SK-N-SH treated with all-trans-retinoic acid at 6 μM for 48 hours (cell line): ENCODE data around the gene HPCAL4.

Experiments used
- GLIS3 ChIP-seq: fragments of 250-450 bp; sonication (Bioruptor Pico); IDR thresholded peaks from 2 replicates; pipeline ENCODE4 v1.5.0; 2020; ENCODE audit warnings: mild to moderate bottlenecking, moderate library complexity
- TCF4 ChIP-seq: fragments of 250-450 bp; sonication (Bioruptor Pico); IDR thresholded peaks from 2 replicates; pipeline ENCODE4 v1.8.0; 2021; ENCODE audit warnings: mild to moderate bottlenecking, moderate library complexity, borderline replicate concordance
- ZC3H10 ChIP-seq: fragments of 250-450 bp; sonication (Bioruptor Pico); IDR thresholded peaks from 2 replicates; pipeline ENCODE4 v1.5.1; 2021; ENCODE audit warnings: mild to moderate bottlenecking, moderate library complexity
- ZNF70 ChIP-seq: fragments of 450-650 bp; formaldehyde crosslinking; IDR thresholded peaks from 2 replicates; pipeline ENCODE4 v1.5.0; 2020; ENCODE audit warnings: mild to moderate bottlenecking, moderate library complexity
- TF ChIP-seq, protein P1 (sequence below): fragments of 250-450 bp; sonication (Bioruptor Pico); IDR thresholded peaks from 2 replicates; pipeline ENCODE4 v1.8.0; 2021; ENCODE audit warnings: low read depth, mild to moderate bottlenecking, moderate library complexity, borderline replicate concordance
- TF ChIP-seq, protein P2 (sequence below): fragments of 250-450 bp; sonication (Bioruptor Pico); IDR thresholded peaks from 2 replicates; pipeline ENCODE4 v1.8.0; 2020; ENCODE audit warnings: mild to moderate bottlenecking, moderate library complexity, borderline replicate concordance
- TF ChIP-seq, protein P3 (sequence below): fragments of 250-450 bp; sonication (Bioruptor Pico); IDR thresholded peaks from 2 replicates; pipeline ENCODE4 v1.5.1; 2020; ENCODE audit warnings: low read depth, mild to moderate bottlenecking, moderate library complexity
- TF ChIP-seq, protein P4 (sequence below): fragments of 250-450 bp; sonication (Bioruptor Pico); IDR thresholded peaks from 2 replicates; pipeline ENCODE4 v1.5.0; 2020; ENCODE audit warnings: mild to moderate bottlenecking, moderate library complexity

DNA sequence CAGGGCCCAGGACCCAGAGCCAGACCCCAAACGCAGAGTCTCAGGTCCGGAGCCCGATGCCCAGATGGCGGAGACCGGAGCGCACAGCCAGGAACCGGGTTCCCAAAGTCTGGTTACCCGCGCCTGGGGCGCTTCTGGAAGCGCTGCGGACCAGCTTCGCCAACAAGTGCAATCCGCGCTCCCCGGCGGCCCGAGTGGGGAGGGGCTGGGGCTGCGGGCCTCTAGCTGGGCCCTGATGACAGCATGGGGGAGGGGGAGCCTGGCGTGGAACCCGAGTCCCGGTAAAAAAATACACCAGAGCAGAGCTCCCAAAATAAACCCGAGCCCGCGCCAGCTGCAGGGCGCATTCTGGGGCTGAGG lies 19.8 kb downstream of the HPCAL4 start:
- no peak for TF ChIP-seq ZNF70
- TF ChIP-seq, protein P1, sequence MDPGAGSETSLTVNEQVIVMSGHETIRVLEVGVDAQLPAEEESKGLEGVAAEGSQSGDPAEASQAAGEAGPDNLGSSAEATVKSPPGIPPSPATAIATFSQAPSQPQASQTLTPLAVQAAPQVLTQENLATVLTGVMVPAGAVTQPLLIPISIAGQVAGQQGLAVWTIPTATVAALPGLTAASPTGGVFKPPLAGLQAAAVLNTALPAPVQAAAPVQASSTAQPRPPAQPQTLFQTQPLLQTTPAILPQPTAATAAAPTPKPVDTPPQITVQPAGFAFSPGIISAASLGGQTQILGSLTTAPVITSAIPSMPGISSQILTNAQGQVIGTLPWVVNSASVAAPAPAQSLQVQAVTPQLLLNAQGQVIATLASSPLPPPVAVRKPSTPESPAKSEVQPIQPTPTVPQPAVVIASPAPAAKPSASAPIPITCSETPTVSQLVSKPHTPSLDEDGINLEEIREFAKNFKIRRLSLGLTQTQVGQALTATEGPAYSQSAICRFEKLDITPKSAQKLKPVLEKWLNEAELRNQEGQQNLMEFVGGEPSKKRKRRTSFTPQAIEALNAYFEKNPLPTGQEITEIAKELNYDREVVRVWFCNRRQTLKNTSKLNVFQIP (CRISPR knock-in tag): no peak
- TF ChIP-seq, protein P2, sequence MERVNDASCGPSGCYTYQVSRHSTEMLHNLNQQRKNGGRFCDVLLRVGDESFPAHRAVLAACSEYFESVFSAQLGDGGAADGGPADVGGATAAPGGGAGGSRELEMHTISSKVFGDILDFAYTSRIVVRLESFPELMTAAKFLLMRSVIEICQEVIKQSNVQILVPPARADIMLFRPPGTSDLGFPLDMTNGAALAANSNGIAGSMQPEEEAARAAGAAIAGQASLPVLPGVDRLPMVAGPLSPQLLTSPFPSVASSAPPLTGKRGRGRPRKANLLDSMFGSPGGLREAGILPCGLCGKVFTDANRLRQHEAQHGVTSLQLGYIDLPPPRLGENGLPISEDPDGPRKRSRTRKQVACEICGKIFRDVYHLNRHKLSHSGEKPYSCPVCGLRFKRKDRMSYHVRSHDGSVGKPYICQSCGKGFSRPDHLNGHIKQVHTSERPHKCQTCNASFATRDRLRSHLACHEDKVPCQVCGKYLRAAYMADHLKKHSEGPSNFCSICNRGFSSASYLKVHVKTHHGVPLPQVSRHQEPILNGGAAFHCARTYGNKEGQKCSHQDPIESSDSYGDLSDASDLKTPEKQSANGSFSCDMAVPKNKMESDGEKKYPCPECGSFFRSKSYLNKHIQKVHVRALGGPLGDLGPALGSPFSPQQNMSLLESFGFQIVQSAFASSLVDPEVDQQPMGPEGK (CRISPR knock-in tag): no peak
- TF ChIP-seq GLIS3: no peak
- no peak for TF ChIP-seq ZC3H10 (CRISPR knock-in tag)
- TF ChIP-seq, protein P3, sequence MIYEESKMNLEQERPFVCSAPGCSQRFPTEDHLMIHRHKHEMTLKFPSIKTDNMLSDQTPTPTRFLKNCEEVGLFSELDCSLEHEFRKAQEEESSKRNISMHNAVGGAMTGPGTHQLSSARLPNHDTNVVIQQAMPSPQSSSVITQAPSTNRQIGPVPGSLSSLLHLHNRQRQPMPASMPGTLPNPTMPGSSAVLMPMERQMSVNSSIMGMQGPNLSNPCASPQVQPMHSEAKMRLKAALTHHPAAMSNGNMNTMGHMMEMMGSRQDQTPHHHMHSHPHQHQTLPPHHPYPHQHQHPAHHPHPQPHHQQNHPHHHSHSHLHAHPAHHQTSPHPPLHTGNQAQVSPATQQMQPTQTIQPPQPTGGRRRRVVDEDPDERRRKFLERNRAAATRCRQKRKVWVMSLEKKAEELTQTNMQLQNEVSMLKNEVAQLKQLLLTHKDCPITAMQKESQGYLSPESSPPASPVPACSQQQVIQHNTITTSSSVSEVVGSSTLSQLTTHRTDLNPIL: no peak
- TF ChIP-seq, protein P4, sequence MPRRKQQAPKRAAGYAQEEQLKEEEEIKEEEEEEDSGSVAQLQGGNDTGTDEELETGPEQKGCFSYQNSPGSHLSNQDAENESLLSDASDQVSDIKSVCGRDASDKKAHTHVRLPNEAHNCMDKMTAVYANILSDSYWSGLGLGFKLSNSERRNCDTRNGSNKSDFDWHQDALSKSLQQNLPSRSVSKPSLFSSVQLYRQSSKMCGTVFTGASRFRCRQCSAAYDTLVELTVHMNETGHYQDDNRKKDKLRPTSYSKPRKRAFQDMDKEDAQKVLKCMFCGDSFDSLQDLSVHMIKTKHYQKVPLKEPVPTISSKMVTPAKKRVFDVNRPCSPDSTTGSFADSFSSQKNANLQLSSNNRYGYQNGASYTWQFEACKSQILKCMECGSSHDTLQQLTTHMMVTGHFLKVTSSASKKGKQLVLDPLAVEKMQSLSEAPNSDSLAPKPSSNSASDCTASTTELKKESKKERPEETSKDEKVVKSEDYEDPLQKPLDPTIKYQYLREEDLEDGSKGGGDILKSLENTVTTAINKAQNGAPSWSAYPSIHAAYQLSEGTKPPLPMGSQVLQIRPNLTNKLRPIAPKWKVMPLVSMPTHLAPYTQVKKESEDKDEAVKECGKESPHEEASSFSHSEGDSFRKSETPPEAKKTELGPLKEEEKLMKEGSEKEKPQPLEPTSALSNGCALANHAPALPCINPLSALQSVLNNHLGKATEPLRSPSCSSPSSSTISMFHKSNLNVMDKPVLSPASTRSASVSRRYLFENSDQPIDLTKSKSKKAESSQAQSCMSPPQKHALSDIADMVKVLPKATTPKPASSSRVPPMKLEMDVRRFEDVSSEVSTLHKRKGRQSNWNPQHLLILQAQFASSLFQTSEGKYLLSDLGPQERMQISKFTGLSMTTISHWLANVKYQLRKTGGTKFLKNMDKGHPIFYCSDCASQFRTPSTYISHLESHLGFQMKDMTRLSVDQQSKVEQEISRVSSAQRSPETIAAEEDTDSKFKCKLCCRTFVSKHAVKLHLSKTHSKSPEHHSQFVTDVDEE (CRISPR knock-in tag): no peak
- TF ChIP-seq TCF4: no peak
